ENCODE results near the gene PPP4R3A.

- TF ChIP-seq CTCF (IDR thresholded peaks at IDR 0.05; ENCODE audit: poor library complexity) (no peak), EZH2phosphoT487 (IDR thresholded peaks at IDR 0.05; ENCODE audit: low read depth, severe bottlenecking, unreplicated experiment) (no peak)
Observed at GRCh38 chr14:91484186-91484585, 25.9 kb downstream of the PPP4R3A start.
